HepG2 (cell line): ENCODE results near the gene ZNF443. TPM values are rescaled to one million over a fixed set of nuclear protein-coding genes. Genes with fewer than 3 reads are reported as not detected.

Experiments
- ELF1 ChIP-seq: sonication (generic); formaldehyde crosslinking; IDR thresholded peaks from 2 replicates; pipeline ENCODE4 v1.4.0; 2020; ENCODE audit warnings: missing genetic modification reagents
- ELF3 ChIP-seq: IDR thresholded peaks from 2 replicates; pipeline ENCODE4 v1.6.1; 2016; ENCODE audit warnings: missing genetic modification reagents, missing compliant biosample characterization
- HNRNPK ChIP-seq: fragments of 200-400 bp; formaldehyde crosslinking; IDR thresholded peaks from 2 replicates; pipeline ENCODE4 v1.6.1; 2018; ENCODE audit warnings: low read length, low read depth, moderate library complexity, mild to moderate bottlenecking; ENCODE audit not compliant: poor library complexity, severe bottlenecking
- IKZF5 ChIP-seq: IDR thresholded peaks from 2 replicates; pipeline ENCODE4 v1.6.1; 2018; ENCODE audit warnings: missing genetic modification reagents, mild to moderate bottlenecking, missing compliant biosample characterization
- JUND ChIP-seq: sonication (generic); formaldehyde crosslinking; IDR thresholded peaks from 2 replicates; pipeline ENCODE4 v1.8.0; 2022; ENCODE audit warnings: mild to moderate bottlenecking, missing genetic modification reagents
- KMT2B ChIP-seq: IDR thresholded peaks from 2 replicates; pipeline ENCODE4 v1.6.1; 2016; ENCODE audit warnings: missing genetic modification reagents, missing compliant biosample characterization
- PAF1 ChIP-seq: IDR thresholded peaks from 2 replicates; pipeline ENCODE4 v1.6.1; 2016; ENCODE audit warnings: missing genetic modification reagents, missing compliant biosample characterization
- PHF8 ChIP-seq: sonication (generic); formaldehyde crosslinking; IDR thresholded peaks from 2 replicates; pipeline ENCODE4 v1.5.0; 2020; ENCODE audit warnings: missing genetic modification reagents
- POLR2AphosphoS2 ChIP-seq: IDR thresholded peaks from 2 replicates; pipeline ENCODE4 v1.6.1; 2011; ENCODE audit warnings: low read depth, low read length, improper control_type of control experiment
- REPIN1 ChIP-seq: sonication (generic); formaldehyde crosslinking; IDR thresholded peaks from 2 replicates; pipeline ENCODE4 v1.8.0; 2022; ENCODE audit warnings: missing genetic modification reagents, low read depth, mild to moderate bottlenecking, borderline replicate concordance
- SYNCRIP ChIP-seq: fragments of 200-400 bp; formaldehyde crosslinking; IDR thresholded peaks from 2 replicates; pipeline ENCODE4 v1.6.1; 2018; ENCODE audit warnings: mild to moderate bottlenecking, low read depth, low read length; ENCODE audit not compliant: insufficient read depth
- TFDP2 ChIP-seq: sonication (generic); formaldehyde crosslinking; IDR thresholded peaks from 2 replicates; pipeline ENCODE4 v1.4.0; 2020; ENCODE audit warnings: missing genetic modification reagents
- TGIF2 ChIP-seq: IDR thresholded peaks from 2 replicates; pipeline ENCODE4 v1.6.1; 2016; ENCODE audit warnings: control low read depth, missing compliant biosample characterization
- THAP11 ChIP-seq: IDR thresholded peaks from 2 replicates; pipeline ENCODE4 v1.6.1; 2016; ENCODE audit warnings: missing biosample characterization, missing genetic modification reagents
- ZBTB49 ChIP-seq: sonication (generic); formaldehyde crosslinking; IDR thresholded peaks from 2 replicates; pipeline ENCODE4 v1.4.0; 2020; ENCODE audit warnings: missing genetic modification reagents, borderline replicate concordance
- ZBTB8A ChIP-seq: sonication (generic); formaldehyde crosslinking; IDR thresholded peaks from 2 replicates; pipeline ENCODE4 v1.4.0; 2020; ENCODE audit warnings: mild to moderate bottlenecking, low read depth, missing genetic modification reagents, borderline replicate concordance
- ZNF224 ChIP-seq: sonication (generic); formaldehyde crosslinking; IDR thresholded peaks from 2 replicates; pipeline ENCODE4 v1.5.0; 2020; ENCODE audit warnings: mild to moderate bottlenecking, missing genetic modification reagents
- ZNF234 ChIP-seq: sonication (generic); formaldehyde crosslinking; conservative IDR thresholded peaks from 2 replicates; pipeline ENCODE4 v1.5.1; 2020; ENCODE audit warnings: mild to moderate bottlenecking, missing genetic modification reagents
- ZNF251 ChIP-seq: sonication (generic); formaldehyde crosslinking; IDR thresholded peaks from 2 replicates; pipeline ENCODE4 v1.9.0; 2021; ENCODE audit warnings: mild to moderate bottlenecking, missing genetic modification reagents
- ZNF367 ChIP-seq: sonication (generic); formaldehyde crosslinking; IDR thresholded peaks from 2 replicates; pipeline ENCODE4 v1.4.0; 2020; ENCODE audit warnings: missing genetic modification reagents, borderline replicate concordance
- ZNF552 ChIP-seq: sonication (generic); formaldehyde crosslinking; IDR thresholded peaks from 2 replicates; pipeline ENCODE4 v1.9.0; 2022; ENCODE audit warnings: missing genetic modification reagents, mild to moderate bottlenecking, borderline replicate concordance
- ZNF777 ChIP-seq: sonication (generic); formaldehyde crosslinking; IDR thresholded peaks from 2 replicates; pipeline ENCODE4 v1.4.0; 2020; ENCODE audit warnings: missing genetic modification reagents
- polyA plus RNA-seq, 8 experiments: library from polyadenylated mRNA; depleted of rRNA in 3 of 8; stranded (reverse) in 7 of 8; unstranded in 1 of 8; fragments of >200 nt; fragmentation: Illumina TruSeq in 4 of 8; extraction: Trizol in 4 of 8; gene quantifications; 2 replicates each; pipeline versions ENCODE4 v1.2.1 to v1.2.3, GENCODE V29; 2011 to 2016; ENCODE audit warnings: low read depth in 4 of 8, missing spikeins in 1 of 8, mixed read lengths in 1 of 8; ENCODE audit not compliant: insufficient read depth in 1 of 8
- total RNA-seq, 5 experiments: library from RNA; depleted of rRNA; stranded (reverse); fragments of >200 nt; fragmentation: Illumina TruSeq; extraction: Trizol; gene quantifications; 2 replicates each; pipeline ENCODE4 v1.2.3, GENCODE V29; 2016; ENCODE audit warnings: low read depth in 1 of 5
- TF ChIP-seq, protein P1 (sequence below): sonication (generic); formaldehyde crosslinking; IDR thresholded peaks from 2 replicates; pipeline ENCODE4 v1.4.0; 2020; ENCODE audit warnings: missing genetic modification reagents, borderline replicate concordance

Gene ZNF443
- total and polyA plus RNA-seq, 2 of the 13 experiments (the other 11 are each of a cell fraction or from before 2014, with no cell fraction given): 3.6 to 19.0 TPM

GRCh38 chr19:12400633-12401502 lies 40.0 kb downstream of the ZNF443 start, which contains the start of gene ZNF799 (continued):
- TF ChIP-seq, protein P1, sequence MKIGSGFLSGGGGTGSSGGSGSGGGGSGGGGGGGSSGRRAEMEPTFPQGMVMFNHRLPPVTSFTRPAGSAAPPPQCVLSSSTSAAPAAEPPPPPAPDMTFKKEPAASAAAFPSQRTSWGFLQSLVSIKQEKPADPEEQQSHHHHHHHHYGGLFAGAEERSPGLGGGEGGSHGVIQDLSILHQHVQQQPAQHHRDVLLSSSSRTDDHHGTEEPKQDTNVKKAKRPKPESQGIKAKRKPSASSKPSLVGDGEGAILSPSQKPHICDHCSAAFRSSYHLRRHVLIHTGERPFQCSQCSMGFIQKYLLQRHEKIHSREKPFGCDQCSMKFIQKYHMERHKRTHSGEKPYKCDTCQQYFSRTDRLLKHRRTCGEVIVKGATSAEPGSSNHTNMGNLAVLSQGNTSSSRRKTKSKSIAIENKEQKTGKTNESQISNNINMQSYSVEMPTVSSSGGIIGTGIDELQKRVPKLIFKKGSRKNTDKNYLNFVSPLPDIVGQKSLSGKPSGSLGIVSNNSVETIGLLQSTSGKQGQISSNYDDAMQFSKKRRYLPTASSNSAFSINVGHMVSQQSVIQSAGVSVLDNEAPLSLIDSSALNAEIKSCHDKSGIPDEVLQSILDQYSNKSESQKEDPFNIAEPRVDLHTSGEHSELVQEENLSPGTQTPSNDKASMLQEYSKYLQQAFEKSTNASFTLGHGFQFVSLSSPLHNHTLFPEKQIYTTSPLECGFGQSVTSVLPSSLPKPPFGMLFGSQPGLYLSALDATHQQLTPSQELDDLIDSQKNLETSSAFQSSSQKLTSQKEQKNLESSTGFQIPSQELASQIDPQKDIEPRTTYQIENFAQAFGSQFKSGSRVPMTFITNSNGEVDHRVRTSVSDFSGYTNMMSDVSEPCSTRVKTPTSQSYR (CRISPR knock-in tag): peak; percentile 62; the same call in 1 of the 2 replicates
- no peak for TF ChIP-seq ZNF367 (CRISPR knock-in tag)
- TF ChIP-seq TGIF2: peak; percentile 80
- no peak for TF ChIP-seq POLR2AphosphoS2
- TF ChIP-seq JUND: no peak
- no peak for TF ChIP-seq SYNCRIP
- no peak for TF ChIP-seq ZNF552 (CRISPR knock-in tag)
- TF ChIP-seq ZBTB49 (CRISPR knock-in tag): no peak
- TF ChIP-seq TFDP2 (CRISPR knock-in tag): peak; percentile 89
- TF ChIP-seq HNRNPK: peak; percentile 39
- TF ChIP-seq ZNF777: no peak
- TF ChIP-seq IKZF5: peak; percentile 25; the same call in 1 of the 2 replicates
- TF ChIP-seq REPIN1 (CRISPR knock-in tag): 0 out of 2 replicates have a peak, but pooled peaks have one; percentile 28
- 0 out of 2 replicates have a peak, but pooled peaks have one; percentile 34 for TF ChIP-seq ZNF234 (CRISPR knock-in tag)
- TF ChIP-seq PHF8: peak; percentile 73
- no peak for TF ChIP-seq KMT2B (CRISPR knock-in tag)
- peak; percentile 86 for TF ChIP-seq ELF3 (CRISPR knock-in tag)
- no peak for TF ChIP-seq PAF1
- TF ChIP-seq THAP11 (CRISPR knock-in tag): peak; percentile 42; the same call in 1 of the 2 replicates
- TF ChIP-seq ZBTB8A (CRISPR knock-in tag): no peak
- TF ChIP-seq ZNF251: no peak
- peak; percentile 58 for TF ChIP-seq ELF1 (CRISPR knock-in tag)
- no peak for TF ChIP-seq ZNF224 (CRISPR knock-in tag)
